ENCODE data around the gene LPP. TPM values are rescaled to one million over a fixed set of nuclear protein-coding genes. Genes with fewer than 3 reads are reported as not detected.

Gene LPP
- total RNA-seq, 4 donors from 2014 or later: 183 to 293 (median 242) TPM

GRCh38 chr3:188537606-188538005, 383.6 kb downstream of the LPP start:
- no peaks in the 10 kb centered on the region for H3K9me3 ChIP-seq
- H3K27me3 ChIP-seq: no peaks in the 10 kb centered on the region
- DNase-seq (ENCODE audit: low spot score in 2 of 2): no peak
- WGBS, 2 donors: 90% methylated on average over 3 of the region's 3 CpGs
- no peak overlapping the region for H3K4me3 ChIP-seq
- TF ChIP-seq POLR2A (IDR thresholded peaks at IDR 0.05) (no peak), CTCF (IDR thresholded peaks at IDR 0.05) (no peak), EP300 (IDR thresholded peaks at IDR 0.05) (no peak)
- H3K36me3 ChIP-seq: no peaks in the 10 kb centered on the region
- H3K4me1 ChIP-seq: peaks cover 0 to 20% (median 0%) of the 10 kb centered on the region in 4 donors
- no peak overlapping the region for H3K27ac ChIP-seq

GRCh38 chr3:188539037-188539436, 385.1 kb downstream of the LPP start:
- DNase-seq (ENCODE audit: low spot score in 2 of 2): no peak
- Histone ChIP-seq H3K4me3 (no peak overlapping the region), H3K27ac (no peak overlapping the region), H3K9me3 (no peaks in the 10 kb centered on the region), H3K27me3 (no peaks in the 10 kb centered on the region), H3K4me1 (peaks cover 0 to 8% (median 0%) of the 10 kb centered on the region in 4 donors), H3K36me3 (no peaks in the 10 kb centered on the region)
- TF ChIP-seq POLR2A (IDR thresholded peaks at IDR 0.05) (no peak), EP300 (IDR thresholded peaks at IDR 0.05) (no peak), CTCF (IDR thresholded peaks at IDR 0.05) (no peak)
- WGBS, 2 donors: 92 to 94% methylated on average over 3 of the region's 3 CpGs

GRCh38 chr3:188539631-188540194, 385.8 kb downstream of the LPP start:
- TF ChIP-seq CTCF (IDR thresholded peaks at IDR 0.05): no peak
- no peak for TF ChIP-seq EP300 (IDR thresholded peaks at IDR 0.05)
- Histone ChIP-seq H3K27ac (no peak overlapping the region), H3K4me3 (no peak overlapping the region), H3K4me1 (peaks cover 0 to under 1% (median 0%) of the 10 kb centered on the region in 4 donors), H3K9me3 (no peaks in the 10 kb centered on the region), H3K27me3 (no peaks in the 10 kb centered on the region), H3K36me3 (no peaks in the 10 kb centered on the region)
- DNase-seq (ENCODE audit: low spot score in 2 of 2): no peak

GRCh38 chr3:188542196-188542595, 388.2 kb downstream of the LPP start:
- no peak for DNase-seq (ENCODE audit: low spot score in 2 of 2)
- Histone ChIP-seq H3K4me3 (no peak overlapping the region), H3K9me3 (no peaks in the 10 kb centered on the region), H3K4me1 (no peaks in the 10 kb centered on the region), H3K27me3 (no peaks in the 10 kb centered on the region), H3K36me3 (no peaks in the 10 kb centered on the region), H3K27ac (no peak overlapping the region)
- no peak for TF ChIP-seq POLR2A (IDR thresholded peaks at IDR 0.05)
- no peak for TF ChIP-seq EP300 (IDR thresholded peaks at IDR 0.05)
- no peak for TF ChIP-seq CTCF (IDR thresholded peaks at IDR 0.05)
- WGBS, 2 donors: 75 to 88% methylated on average over 1 of the region's 1 CpG

- no peaks in the 10 kb centered on the region for H3K36me3 ChIP-seq
These were observed 390.1 kb downstream of the LPP start for GRCh38 chr3:188544012-188544411.

More at GRCh38 chr3:188544012-188544411, 390.1 kb downstream of the LPP start:
- DNase-seq (ENCODE audit: low spot score in 2 of 2): no peak
- Histone ChIP-seq H3K27ac (no peak overlapping the region), H3K4me3 (no peak overlapping the region), H3K4me1 (no peaks in the 10 kb centered on the region), H3K9me3 (no peaks in the 10 kb centered on the region), H3K27me3 (no peaks in the 10 kb centered on the region)
- no peak for TF ChIP-seq CTCF (IDR thresholded peaks at IDR 0.05)
- no peak for TF ChIP-seq POLR2A (IDR thresholded peaks at IDR 0.05)
- TF ChIP-seq EP300 (IDR thresholded peaks at IDR 0.05): no peak

All from tibial nerve (tissue), 4 donors.